Activated CD4-positive, alpha-beta T cell treated with anti-CD3 and anti-CD28 coated beads, Interleukin-2, amount 50 U/mL, for 16 hours (primary cell): Measurements from ENCODE around the gene DDX27.

Experiments used
- DNase-seq: peaks from one replicate; pipeline ENCODE4 v3.0.0-alpha.2; 2020

The DDX27 gene

GRCh38 chr20:49278818-49279676 lies 59.8 kb downstream of the DDX27 start:
- peak; percentile 62 for DNase-seq

GRCh38 chr20:49279677-49280462 lies 60.7 kb downstream of the DDX27 start:
- DNase-seq = peak; percentile 43

DNA sequence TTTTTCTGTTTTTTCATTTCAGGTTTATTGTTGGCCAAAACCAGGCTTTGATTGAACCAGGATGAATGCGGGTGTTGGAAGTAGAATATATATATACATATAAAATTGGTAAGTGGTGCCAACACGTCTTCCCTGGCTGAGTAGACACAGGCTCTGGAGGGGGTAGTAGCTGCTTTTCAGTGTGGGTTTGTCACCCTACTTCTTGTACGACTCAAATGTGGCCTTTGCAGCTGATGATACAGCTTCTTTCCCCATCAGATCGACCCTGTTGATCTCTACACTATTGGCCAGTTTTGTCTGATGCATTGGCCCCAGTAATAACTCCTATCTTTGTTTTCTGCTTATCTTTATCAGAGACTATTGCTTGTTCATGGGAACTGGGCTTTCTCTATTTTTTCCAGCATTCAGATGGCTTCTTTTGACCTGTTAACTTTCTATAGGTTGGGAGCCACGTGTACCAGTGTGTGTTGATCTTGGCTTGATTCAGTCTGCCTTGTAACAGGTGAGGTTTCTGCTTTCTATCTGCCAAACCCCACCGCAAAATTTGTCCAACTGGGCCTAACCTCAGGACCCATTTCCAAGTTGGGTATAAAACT lies 61.3 kb downstream of the DDX27 start:
- DNase-seq = no peak

DNA sequence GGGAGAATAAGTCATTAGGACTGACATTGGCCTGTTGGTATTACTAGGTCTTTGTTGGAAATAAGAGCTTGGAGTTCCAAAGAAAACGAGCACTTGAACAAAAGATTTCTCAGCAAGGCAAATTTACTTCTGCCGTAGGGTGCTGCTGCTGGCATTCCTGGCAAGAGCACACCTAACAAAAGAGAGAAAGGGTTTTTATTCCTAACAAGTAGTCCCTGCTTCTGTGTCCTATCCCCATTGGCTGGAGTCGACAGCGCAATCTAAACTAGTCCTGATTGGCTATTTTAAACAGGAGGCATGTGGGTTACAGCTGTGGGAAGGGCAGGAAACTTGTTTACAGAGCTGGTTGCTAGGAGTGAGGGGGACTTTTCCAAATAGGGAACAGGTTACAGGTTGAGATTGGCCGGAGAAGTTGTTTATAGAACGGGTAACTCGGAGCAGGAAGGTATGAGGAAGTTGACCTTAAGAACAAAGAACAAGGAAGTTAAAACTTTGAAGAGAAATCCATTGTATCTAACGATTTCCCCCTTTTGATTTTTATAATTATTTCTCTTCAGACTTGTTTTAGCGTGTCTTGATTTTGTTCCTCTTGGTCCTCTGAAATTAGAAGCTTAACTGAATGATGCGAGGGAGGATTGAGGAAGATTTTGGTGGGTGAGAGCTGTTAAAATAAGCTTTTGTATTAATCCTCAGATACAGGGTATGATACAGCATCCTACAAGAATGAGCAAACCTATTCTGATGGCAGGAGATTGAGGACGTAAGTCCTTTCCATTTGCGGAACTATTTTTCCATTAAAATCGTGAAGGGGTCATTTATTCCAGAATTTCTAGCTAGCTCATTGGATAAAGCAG lies 62.1 kb downstream of the DDX27 start:
- peak; percentile 65 for DNase-seq

- no peak for DNase-seq
Measured at GRCh38 chr20:49281913-49282467, 62.8 kb downstream of the DDX27 start.

GRCh38 chr20:49282584-49283171 lies 63.5 kb downstream of the DDX27 start:
- DNase-seq = no peak

DNA sequence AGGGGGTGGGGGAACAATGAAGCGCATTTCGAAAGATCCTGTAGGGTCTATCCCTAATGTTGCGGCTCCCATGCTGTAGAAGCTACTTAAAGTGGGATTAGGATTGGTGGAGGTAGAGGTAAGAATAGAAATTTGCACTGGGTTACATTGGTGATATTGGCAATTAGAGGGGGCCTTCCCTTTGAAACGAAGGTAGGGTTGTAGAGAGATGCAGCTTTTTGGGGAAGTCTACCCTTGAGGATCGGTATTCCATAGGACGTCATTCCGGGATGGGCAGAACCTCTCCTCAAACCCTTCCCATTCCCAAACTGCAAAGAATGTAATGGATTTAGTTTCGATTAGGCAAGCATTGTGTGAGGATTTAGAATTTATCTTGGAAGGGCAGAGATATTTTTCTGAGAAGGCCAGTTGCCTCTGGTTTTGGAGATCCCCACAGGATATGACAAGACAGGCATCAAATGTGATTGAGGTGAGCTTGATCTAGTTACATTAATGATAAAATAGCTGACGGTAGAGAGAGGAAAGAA lies 64.0 kb downstream of the DDX27 start:
- no peak for DNase-seq

GRCh38 chr20:49283703-49284625 lies 64.7 kb downstream of the DDX27 start:
- no peak for DNase-seq

GRCh38 chr20:49284818-49285217 lies 65.6 kb downstream of the DDX27 start:
- DNase-seq = no peak

- DNase-seq = no peak
Measured at GRCh38 chr20:49285233-49285668, 66.0 kb downstream of the DDX27 start.

GRCh38 chr20:49285813-49286494 lies 66.7 kb downstream of the DDX27 start:
- no peak for DNase-seq

GRCh38 chr20:49286689-49287551 lies 67.7 kb downstream of the DDX27 start:
- no peak for DNase-seq

DNA sequence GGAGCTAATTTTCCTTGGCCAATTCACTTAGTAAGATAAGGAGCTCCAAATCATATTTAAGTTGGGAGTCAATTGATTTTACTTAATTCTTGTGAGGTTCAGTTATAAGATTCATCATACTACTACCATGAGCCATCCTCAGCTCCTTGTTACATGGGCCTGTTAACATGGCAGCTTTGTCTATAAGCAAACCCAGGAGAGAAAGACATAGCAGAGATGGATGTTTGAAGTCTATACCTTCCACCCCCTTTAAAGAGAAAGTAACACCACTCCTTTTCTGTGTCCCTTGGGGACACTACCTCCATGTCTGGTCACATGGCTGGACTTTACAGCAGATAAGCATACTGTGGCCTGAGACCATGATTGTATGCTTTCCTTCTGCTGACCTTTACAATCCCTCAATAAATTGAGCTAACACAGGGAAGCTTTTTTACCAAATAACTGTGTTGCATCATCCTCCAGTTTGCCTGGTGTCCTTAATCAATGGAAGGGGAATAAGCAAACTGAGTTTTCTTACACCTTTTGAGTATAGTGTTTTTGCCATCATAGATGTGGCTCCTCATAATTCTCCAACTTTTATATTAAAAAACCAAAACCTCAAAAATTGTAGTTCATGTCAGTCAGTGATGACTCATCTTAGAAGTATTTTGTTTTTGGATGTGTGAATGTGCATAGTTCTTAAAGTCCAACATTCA lies 68.5 kb downstream of the DDX27 start:
- DNase-seq = no peak

GRCh38 chr20:49288250-49288751 lies 69.1 kb downstream of the DDX27 start:
- DNase-seq = no peak

DNA sequence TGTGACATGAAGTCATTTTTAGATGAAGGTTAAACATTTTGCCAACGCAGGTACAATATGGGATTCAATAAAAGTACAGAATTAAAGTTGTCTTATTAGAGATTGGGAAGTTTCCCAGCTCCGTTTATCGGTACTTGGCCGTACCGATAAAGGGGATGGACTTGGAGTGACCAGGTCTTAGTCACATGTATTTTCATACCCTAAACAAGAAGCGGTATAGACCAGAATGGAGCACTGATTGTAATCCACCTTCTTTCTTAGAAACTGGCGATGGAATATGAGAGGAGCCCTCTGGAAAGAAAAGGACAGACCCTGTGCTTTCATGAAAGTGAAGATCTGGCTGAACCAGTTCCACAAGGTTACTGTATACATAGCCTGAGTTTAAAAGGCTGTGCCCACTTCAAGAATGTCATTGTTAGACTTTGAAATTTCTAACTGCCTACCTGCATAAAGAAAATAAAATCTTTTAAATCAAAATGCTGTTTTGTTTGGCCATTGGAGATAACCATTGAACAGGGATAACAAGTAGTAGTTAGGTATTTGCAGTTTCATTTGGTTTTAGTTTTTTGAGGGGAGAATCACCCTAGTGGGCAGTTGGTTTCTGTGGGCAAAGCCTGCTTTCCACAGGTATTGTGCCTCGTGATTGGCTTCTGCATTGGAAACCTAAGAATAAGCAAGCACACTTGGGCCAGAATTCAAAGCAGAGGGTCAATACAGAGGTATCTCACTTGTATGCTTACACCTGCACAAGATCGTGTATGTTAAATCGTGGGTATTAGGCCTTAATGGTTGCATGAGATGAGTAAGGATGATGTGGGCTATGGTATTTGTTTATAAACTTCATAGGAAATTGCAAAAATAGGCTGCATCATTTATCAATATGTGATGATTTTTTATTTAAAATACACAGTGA lies 69.8 kb downstream of the DDX27 start:
- no peak for DNase-seq

- DNase-seq = peak; percentile 34
Measured at GRCh38 chr20:49290608-49291191, 71.5 kb downstream of the DDX27 start.
